ENCODE results near the gene ZNF624.

Gene ZNF624

DNA sequence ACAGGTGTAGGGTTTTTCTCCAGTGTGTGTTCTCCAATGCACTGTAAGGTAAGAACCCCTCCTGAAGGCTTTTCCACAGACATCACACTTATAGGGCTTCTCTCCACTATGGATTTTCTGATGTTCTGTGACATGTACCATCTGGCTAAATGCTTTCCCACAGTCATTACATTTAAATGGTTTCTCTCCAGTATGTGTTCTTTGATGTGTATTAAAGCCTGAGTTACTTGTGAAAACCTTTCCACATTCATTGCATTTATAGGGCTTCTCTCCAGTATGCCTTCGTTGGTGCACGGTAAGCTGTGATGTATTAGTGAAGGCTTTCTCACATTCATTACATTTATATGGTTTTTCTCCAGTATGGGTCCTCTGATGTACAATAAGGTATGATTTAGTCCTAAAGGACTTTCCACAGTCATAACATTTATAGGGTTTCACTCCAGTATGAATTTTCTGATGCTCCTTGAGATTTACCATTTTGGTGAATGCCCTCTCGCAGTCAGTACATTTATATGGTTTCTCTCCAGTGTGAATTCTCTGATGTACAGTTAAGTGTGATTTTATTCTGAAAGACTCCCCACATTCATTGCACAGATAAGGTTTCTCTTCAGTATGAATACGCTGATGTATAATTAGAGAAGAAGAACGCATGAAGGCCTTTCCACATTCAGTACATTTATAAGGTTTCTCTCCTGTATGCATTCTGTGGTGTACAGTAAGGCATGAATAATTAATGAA lies 30.9 kb downstream of the ZNF624 start:
- TF ChIP-seq, protein P1, sequence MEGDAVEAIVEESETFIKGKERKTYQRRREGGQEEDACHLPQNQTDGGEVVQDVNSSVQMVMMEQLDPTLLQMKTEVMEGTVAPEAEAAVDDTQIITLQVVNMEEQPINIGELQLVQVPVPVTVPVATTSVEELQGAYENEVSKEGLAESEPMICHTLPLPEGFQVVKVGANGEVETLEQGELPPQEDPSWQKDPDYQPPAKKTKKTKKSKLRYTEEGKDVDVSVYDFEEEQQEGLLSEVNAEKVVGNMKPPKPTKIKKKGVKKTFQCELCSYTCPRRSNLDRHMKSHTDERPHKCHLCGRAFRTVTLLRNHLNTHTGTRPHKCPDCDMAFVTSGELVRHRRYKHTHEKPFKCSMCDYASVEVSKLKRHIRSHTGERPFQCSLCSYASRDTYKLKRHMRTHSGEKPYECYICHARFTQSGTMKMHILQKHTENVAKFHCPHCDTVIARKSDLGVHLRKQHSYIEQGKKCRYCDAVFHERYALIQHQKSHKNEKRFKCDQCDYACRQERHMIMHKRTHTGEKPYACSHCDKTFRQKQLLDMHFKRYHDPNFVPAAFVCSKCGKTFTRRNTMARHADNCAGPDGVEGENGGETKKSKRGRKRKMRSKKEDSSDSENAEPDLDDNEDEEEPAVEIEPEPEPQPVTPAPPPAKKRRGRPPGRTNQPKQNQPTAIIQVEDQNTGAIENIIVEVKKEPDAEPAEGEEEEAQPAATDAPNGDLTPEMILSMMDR (IDR thresholded peaks at IDR 0.05; ENCODE audit: low read length, missing control alignments) = no peak
- no peak for DNase-seq (ENCODE audit: low read depth)
- no peak overlapping the region for H3K4me3 ChIP-seq (replicated peaks; ENCODE audit: low read depth, low read length)

DNA sequence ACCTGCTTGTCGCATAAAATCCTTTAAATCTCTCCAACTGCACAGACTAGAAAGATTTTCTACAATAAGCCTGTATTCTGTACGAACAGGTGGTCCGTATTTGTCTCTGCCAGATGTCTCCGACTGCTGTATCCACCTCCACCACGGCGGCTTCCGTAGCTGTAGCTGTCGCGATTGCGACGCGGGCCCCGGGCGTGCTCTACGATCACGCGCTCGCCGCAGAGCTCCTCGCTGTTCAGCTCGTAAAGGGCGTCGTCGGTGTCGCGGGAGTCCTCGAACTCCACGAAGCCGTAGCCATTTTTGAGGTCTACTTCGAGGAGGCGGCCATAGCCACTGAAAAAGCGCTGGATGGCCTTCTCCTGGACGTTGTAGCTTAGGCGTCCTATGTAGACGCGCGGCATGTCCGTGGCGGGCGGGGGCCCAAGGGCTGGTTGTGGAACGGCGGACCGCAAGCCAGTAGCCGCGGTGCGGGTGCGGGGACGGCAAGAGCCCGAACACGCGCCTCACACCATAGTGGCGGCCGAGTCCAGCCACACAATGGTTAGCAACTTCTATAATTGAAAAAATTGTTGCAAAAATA lies 36.1 kb downstream of the ZNF624 start:
- TF ChIP-seq, protein P1 (IDR thresholded peaks at IDR 0.05; ENCODE audit: low read length, missing control alignments) = no peak
- no peak overlapping the region for H3K4me3 ChIP-seq (replicated peaks; ENCODE audit: low read depth, low read length)
- no peak for DNase-seq (ENCODE audit: low read depth)

DNA sequence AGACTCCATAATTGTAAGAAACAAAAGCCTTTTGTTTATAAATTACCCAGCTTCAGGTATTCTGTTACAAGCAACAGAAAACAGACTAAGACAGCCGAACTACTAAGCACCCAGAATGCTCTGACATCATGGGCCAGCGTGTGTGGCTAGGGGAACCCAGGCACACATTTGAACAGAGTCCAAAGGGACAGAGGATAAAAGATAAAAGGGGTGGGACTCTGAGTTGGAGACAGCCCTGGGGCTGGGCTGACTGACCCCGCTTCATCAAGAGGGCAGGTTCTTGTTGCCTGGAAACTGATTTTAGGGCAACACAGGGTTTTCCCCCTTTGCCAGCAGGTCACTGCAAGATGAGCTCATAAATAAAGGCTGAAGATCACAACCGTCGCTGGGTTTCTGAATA lies 54.1 kb downstream of the ZNF624 start:
- no peak for DNase-seq (ENCODE audit: low read depth)
- TF ChIP-seq, protein P1 (IDR thresholded peaks at IDR 0.05; ENCODE audit: low read length, missing control alignments) = no peak
- H3K4me3 ChIP-seq (replicated peaks; ENCODE audit: low read depth, low read length) = no peak overlapping the region

DNA sequence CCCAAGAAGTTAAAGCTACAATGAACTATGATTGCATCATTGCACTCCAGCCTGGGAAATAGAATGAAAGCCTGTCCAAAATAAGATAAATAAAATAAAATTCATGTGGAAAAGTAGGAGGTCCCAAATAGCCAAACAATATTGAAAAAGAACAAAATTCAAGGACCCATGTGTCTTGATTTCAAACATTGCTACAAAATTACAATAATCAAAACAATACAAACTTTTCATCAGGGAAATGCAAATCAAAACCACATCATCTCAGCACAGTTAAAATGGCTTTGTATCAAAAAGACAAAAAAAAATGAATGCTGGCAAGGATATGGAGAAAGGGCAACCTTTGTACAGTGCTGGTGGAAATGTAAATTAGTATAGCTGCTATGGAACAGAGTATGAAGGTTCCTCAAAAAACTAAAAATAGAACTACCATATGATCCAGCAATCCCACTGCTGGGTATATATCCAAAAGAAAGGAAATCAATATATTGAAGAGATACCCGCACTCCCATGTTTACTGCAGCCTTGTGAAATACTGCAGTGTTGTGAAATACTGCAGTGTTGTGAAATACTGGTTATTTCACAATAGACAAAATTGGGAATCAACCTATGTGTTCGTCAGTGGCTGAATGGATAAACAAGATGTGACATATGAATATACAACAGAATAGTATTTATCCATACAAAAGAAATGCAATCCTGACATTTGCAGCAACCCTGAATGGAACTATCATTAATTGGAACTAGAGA lies 60.1 kb downstream of the ZNF624 start:
- H3K4me3 ChIP-seq (replicated peaks; ENCODE audit: low read depth, low read length) = no peak overlapping the region
- DNase-seq (ENCODE audit: low read depth) = peak; percentile 50
- TF ChIP-seq, protein P1 (IDR thresholded peaks at IDR 0.05; ENCODE audit: low read length, missing control alignments) = no peak

DNA sequence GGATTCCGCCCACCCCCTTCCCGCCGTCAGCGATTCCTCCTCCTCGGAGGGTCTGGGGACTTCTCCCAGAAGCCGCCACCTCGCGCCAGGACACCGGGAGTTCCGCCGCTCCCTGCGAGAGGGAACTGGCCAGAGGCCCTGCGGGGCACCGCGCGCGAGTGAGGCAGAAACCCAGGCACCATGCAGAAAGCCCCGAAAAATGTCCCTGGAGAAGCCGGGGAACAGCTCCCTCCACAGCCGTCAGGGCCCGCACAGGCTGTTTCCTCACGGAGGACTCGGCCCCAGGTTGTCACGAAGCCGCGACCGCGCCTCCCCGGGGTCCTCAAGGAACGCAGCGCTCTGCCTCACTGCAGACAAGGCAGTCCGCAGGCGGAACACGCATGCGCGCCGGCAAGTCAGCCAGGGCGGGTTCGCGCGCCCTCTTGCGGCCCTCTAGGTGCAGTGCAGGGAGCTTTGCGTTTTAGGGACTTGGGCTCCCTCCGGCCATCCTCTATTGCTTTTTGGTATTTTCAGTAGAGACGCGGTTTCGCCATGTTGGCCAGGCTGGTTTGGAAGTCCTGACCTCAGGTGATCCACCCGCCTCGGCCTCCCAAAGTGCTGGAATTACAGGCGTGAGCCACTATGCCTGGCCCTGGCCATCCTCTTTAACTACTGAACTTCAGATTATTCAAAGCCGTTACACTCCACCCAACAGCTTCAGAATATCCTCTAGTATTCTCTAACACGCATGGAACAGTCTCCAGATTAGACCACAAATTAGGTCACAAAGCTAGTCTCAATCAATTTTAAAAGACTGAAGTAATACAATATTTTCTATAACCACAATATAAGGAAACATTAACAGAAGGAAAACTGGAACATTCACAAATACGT lies 64.3 kb downstream of the ZNF624 start:
- TF ChIP-seq, protein P1 (IDR thresholded peaks at IDR 0.05; ENCODE audit: low read length, missing control alignments) = peak; percentile 94
- H3K4me3 ChIP-seq (replicated peaks; ENCODE audit: low read depth, low read length) = peak overlapping the region; percentile 66
- DNase-seq (ENCODE audit: low read depth) = peak; percentile 88

DNA sequence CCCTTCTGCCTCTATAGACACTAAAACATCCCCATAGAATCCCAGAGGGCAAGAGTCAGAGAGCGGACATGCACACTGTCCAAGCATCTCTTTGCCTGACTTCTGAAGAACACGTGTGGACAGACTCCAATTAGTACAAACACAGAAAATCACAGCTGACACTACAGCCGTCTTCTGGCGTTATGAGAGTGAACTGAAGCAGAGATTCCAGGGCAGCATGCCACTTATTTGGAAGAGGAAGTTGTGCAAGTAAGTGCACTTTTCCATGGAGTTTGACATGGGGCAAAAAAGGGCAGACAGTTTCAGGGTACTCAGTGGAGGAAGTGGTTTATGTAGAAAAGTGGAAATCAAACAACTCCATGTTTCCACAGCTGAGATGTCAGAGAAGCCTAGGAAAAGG lies 67.9 kb downstream of the ZNF624 start:
- DNase-seq (ENCODE audit: low read depth) = peak; percentile 21
- TF ChIP-seq, protein P1 (IDR thresholded peaks at IDR 0.05; ENCODE audit: low read length, missing control alignments) = no peak
- H3K4me3 ChIP-seq (replicated peaks; ENCODE audit: low read depth, low read length) = no peak overlapping the region

All from fibroblast of pulmonary artery (primary cell).